Keratinocyte (primary cell): ENCODE results near the gene TYRP1. TPM values are rescaled to one million over a fixed set of nuclear protein-coding genes. Genes with fewer than 3 reads are reported as not detected.

Experiments used
- DNase-seq: peaks from one replicate; pipeline ENCODE4 v3.0.0-alpha.2; 2011; ENCODE audit warnings: low read depth, missing footprints, low spot score
- FAIRE-seq: peaks from 2 replicates; lab custom pipeline; 2011; peaks lifted over from hg19 to GRCh38; lab: Jason Lieb, UNC
- H2AFZ ChIP-seq: 2 replicates; pipeline ENCODE4 v1.6.0; 2012; ENCODE audit warnings: low read length, control low read depth, inconsistent platforms; ENCODE audit not compliant: control insufficient read depth
- H3K27ac ChIP-seq: 2 replicates; pipeline ENCODE4 v1.5.1; 2011; ENCODE audit warnings: low read length; ENCODE audit not compliant: control insufficient read depth, insufficient read depth
- H3K27me3 ChIP-seq: 3 replicates; pipeline ENCODE4 v1.6.0; 2011; ENCODE audit warnings: low read length; ENCODE audit not compliant: control insufficient read depth, insufficient read depth; ENCODE audit errors: extremely low read depth
- H3K36me3 ChIP-seq, 2 experiments: 2 replicates in 1 of 2; 3 replicates in 1 of 2; pipeline ENCODE4 v1.5.1; 2011; ENCODE audit warnings: low read length in 2 of 2, mild to moderate bottlenecking in 1 of 2; ENCODE audit not compliant: control insufficient read depth in 2 of 2, insufficient read depth in 2 of 2; ENCODE audit errors: extremely low read depth in 1 of 2
- H3K4me1 ChIP-seq: 3 replicates; pipeline ENCODE4 v1.5.1; 2011; ENCODE audit warnings: low read length; ENCODE audit not compliant: control insufficient read depth, insufficient read depth; ENCODE audit errors: extremely low read depth
- H3K4me2 ChIP-seq: 3 replicates; pipeline ENCODE4 v1.6.0; 2011; ENCODE audit warnings: low read depth, low read length; ENCODE audit not compliant: control insufficient read depth, insufficient read depth; ENCODE audit errors: extremely low read depth
- H3K4me3 ChIP-seq, 3 experiments: fragments of 200-600 bp in 1 of 3; sonication (generic) in 1 of 3; 2 replicates in 2 of 3; 3 replicates in 1 of 3; pipeline ENCODE4 v1.5.1; 2011 to 2016; ENCODE audit warnings: low read length in 3 of 3, mild to moderate bottlenecking in 3 of 3, control low read depth in 2 of 3, inconsistent platforms in 1 of 3, low read depth in 1 of 3, mixed read lengths in 1 of 3, mixed run types in 1 of 3, moderate library complexity in 1 of 3; ENCODE audit not compliant: control insufficient read depth in 2 of 3, insufficient read depth in 2 of 3; ENCODE audit errors: extremely low read depth in 1 of 3
- H3K79me2 ChIP-seq: 2 replicates; pipeline ENCODE4 v1.6.0; 2012; ENCODE audit warnings: low read length; ENCODE audit not compliant: control insufficient read depth, insufficient read depth
- H3K9ac ChIP-seq: 3 replicates; pipeline ENCODE4 v1.6.0; 2011; ENCODE audit warnings: low read length; ENCODE audit not compliant: control insufficient read depth, insufficient read depth; ENCODE audit errors: extremely low read depth
- H3K9me1 ChIP-seq: 3 replicates; pipeline ENCODE4 v1.6.0; 2011; ENCODE audit warnings: low read length; ENCODE audit not compliant: control insufficient read depth, insufficient read depth; ENCODE audit errors: extremely low read depth
- H3K9me3 ChIP-seq: 2 replicates; pipeline ENCODE4 v1.5.1; 2012; ENCODE audit warnings: low read depth, low read length; ENCODE audit not compliant: control insufficient read depth
- H4K20me1 ChIP-seq: 3 replicates; pipeline ENCODE4 v1.6.0; 2011; ENCODE audit warnings: low read length; ENCODE audit not compliant: control insufficient read depth, insufficient read depth; ENCODE audit errors: extremely low read depth
- EZH2 ChIP-seq: IDR thresholded peaks from one replicate; pipeline ENCODE4 v1.6.1; 2012; ENCODE audit warnings: inconsistent platforms, mild to moderate bottlenecking, low read length, moderate library complexity
- dilution Hi-C: fragments of 300-500 bp; cut with MboI; formaldehyde crosslinking; loops from one replicate; pipeline ENCODE4 v1.7.0; 2020; ENCODE audit warnings: low sequenced_read_pairs; ENCODE audit not compliant: extremely low pct_ligation_motif_present
- polyA plus RNA-seq, 5 experiments: library from polyadenylated mRNA; depleted of rRNA in 3 of 5; stranded (reverse) in 3 of 5; stranded (forward) in 1 of 5; unstranded in 1 of 5; fragments of >200 nt; gene quantifications; 1 replicate in 1 of 5; 2 replicates in 3 of 5; 3 replicates in 1 of 5; pipeline versions ENCODE4 v1.2.1 to v1.2.3, GENCODE V29; 2011 to 2012; ENCODE audit warnings: missing spikeins in 2 of 5, low read depth in 1 of 5, low replicate concordance in 1 of 5
- TF ChIP-seq, protein P1 (sequence below), 3 experiments: IDR thresholded peaks in 1 of 3; conservative IDR thresholded peaks in 1 of 3; optimal IDR thresholded peaks in 1 of 3; 2 replicates in 2 of 3; 3 replicates in 1 of 3; pipeline versions ENCODE3 to v1.5.1; 2011; ENCODE audit warnings: low read length in 3 of 3, mild to moderate bottlenecking in 3 of 3, moderate library complexity in 2 of 3, control low read depth in 1 of 3, inconsistent platforms in 1 of 3; ENCODE audit not compliant: insufficient read depth in 2 of 3; ENCODE audit errors: extremely low read depth in 1 of 3

TYRP1 gene
- polyA plus RNA-seq, 1 donor (not counting 4 experiments of a cell fraction or from before 2014, with no cell fraction given), result 0.50 TPM

DNA sequence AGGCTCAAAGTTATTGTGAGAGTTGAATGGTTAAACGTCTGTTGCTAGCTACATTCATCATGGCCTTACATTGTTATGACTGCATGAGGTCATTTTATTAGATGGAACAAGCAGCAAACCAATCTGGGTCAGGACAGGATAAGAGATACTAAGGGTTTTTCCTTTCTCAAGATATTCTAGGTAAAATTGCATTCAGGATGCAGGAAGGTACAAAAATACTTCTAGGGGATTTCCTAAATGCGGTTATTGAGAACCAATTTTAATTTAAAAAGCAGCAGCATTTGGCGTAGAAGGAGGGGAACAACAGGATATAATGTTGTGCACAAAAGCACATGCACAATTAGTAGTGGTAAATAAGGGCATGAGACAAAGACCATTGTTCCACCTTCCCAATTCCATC lies 42.5 kb downstream of the TYRP1 start:
- Histone ChIP-seq H2AFZ (no peak overlapping the region), H3K27me3 (no peaks in the 10 kb centered on the region), H3K9ac (no peak overlapping the region), H3K9me3 (no peaks in the 10 kb centered on the region), H3K4me3 (no peak overlapping the region), H3K4me1 (peaks cover 13% of the 10 kb centered on the region), H4K20me1 (no peaks in the 10 kb centered on the region), H3K27ac (no peak overlapping the region), H3K36me3 (no peaks in the 10 kb centered on the region), H3K79me2 (no peaks in the 10 kb centered on the region), H3K4me2 (no peak overlapping the region), H3K9me1 (no peaks in the 10 kb centered on the region)
- dilution Hi-C loops, result no loop called here
- TF ChIP-seq, protein P1, sequence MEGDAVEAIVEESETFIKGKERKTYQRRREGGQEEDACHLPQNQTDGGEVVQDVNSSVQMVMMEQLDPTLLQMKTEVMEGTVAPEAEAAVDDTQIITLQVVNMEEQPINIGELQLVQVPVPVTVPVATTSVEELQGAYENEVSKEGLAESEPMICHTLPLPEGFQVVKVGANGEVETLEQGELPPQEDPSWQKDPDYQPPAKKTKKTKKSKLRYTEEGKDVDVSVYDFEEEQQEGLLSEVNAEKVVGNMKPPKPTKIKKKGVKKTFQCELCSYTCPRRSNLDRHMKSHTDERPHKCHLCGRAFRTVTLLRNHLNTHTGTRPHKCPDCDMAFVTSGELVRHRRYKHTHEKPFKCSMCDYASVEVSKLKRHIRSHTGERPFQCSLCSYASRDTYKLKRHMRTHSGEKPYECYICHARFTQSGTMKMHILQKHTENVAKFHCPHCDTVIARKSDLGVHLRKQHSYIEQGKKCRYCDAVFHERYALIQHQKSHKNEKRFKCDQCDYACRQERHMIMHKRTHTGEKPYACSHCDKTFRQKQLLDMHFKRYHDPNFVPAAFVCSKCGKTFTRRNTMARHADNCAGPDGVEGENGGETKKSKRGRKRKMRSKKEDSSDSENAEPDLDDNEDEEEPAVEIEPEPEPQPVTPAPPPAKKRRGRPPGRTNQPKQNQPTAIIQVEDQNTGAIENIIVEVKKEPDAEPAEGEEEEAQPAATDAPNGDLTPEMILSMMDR (optimal IDR thresholded peaks at IDR 0.05 in 1 of 3, IDR thresholded peaks at IDR 0.05 in 1 of 3, conservative IDR thresholded peaks at IDR 0.05 in 1 of 3; ENCODE audit: extremely low read depth in 1 of 3, insufficient read depth in 2 of 3, low read length in 3 of 3), result no peak
- TF ChIP-seq EZH2, result no peak
- DNase-seq (no peak), FAIRE-seq (peak; percentile 32)

DNA sequence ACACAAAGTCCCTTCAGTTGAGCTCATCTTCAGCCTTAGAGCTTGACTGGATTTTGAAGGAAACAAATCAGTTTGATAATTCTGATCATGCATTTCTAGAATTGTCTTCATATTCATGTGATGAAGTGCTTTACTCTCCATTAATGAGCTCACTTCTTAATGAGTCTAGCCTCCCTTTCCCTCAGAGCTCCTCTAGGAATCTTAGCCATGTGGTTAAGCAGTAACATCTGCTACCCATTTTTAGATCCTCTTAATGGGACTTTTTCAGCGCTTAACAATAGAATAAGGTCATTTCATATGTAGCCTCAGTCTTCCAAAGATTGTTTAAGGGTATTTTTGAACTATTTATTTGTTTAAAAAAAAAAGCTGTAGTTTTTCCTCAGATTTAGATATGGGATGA lies 44.7 kb downstream of the TYRP1 start:
- dilution Hi-C loops, result no loop called here
- Histone ChIP-seq H3K36me3 (no peaks in the 10 kb centered on the region), H3K4me1 (peaks cover 20% of the 10 kb centered on the region), H2AFZ (no peak overlapping the region), H3K27me3 (no peaks in the 10 kb centered on the region), H3K9me1 (no peaks in the 10 kb centered on the region), H3K79me2 (no peaks in the 10 kb centered on the region), H3K27ac (no peak overlapping the region), H3K9ac (no peak overlapping the region), H3K4me3 (no peak overlapping the region), H3K4me2 (no peak overlapping the region), H4K20me1 (no peaks in the 10 kb centered on the region), H3K9me3 (no peaks in the 10 kb centered on the region)
- FAIRE-seq (no peak), DNase-seq (no peak)
- TF ChIP-seq EZH2, result no peak
- TF ChIP-seq, protein P1 (optimal IDR thresholded peaks at IDR 0.05 in 1 of 3, IDR thresholded peaks at IDR 0.05 in 1 of 3, conservative IDR thresholded peaks at IDR 0.05 in 1 of 3; ENCODE audit: extremely low read depth in 1 of 3, insufficient read depth in 2 of 3, low read length in 3 of 3), result no peak
